GM12864 (cell line): ENCODE measurements around the gene UCP3.

Source experiments
- DNase-seq: peaks from one replicate; pipeline ENCODE4 v3.0.0-alpha.2; 2011; ENCODE audit warnings: low read depth
- H3K4me3 ChIP-seq: 2 replicates; pipeline ENCODE4 v1.5.1; 2011; ENCODE audit warnings: mild to moderate bottlenecking, low read depth, low read length, control low read depth
- TF ChIP-seq, protein P1 (sequence below): IDR thresholded peaks from 2 replicates; pipeline ENCODE4 v1.5.1; 2011; ENCODE audit warnings: low read depth, mild to moderate bottlenecking, moderate library complexity, low read length, control low read depth, inconsistent platforms; ENCODE audit errors: missing control alignments

The UCP3 gene

GRCh38 chr11:74019104-74019738 is 10.3 kb upstream of the UCP3 start:
- TF ChIP-seq, protein P1, sequence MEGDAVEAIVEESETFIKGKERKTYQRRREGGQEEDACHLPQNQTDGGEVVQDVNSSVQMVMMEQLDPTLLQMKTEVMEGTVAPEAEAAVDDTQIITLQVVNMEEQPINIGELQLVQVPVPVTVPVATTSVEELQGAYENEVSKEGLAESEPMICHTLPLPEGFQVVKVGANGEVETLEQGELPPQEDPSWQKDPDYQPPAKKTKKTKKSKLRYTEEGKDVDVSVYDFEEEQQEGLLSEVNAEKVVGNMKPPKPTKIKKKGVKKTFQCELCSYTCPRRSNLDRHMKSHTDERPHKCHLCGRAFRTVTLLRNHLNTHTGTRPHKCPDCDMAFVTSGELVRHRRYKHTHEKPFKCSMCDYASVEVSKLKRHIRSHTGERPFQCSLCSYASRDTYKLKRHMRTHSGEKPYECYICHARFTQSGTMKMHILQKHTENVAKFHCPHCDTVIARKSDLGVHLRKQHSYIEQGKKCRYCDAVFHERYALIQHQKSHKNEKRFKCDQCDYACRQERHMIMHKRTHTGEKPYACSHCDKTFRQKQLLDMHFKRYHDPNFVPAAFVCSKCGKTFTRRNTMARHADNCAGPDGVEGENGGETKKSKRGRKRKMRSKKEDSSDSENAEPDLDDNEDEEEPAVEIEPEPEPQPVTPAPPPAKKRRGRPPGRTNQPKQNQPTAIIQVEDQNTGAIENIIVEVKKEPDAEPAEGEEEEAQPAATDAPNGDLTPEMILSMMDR = no peak
- no peak overlapping the region for H3K4me3 ChIP-seq
- no peak for DNase-seq

GRCh38 chr11:74018331-74019005 is 9.6 kb upstream of the UCP3 start:
- no peak overlapping the region for H3K4me3 ChIP-seq
- DNase-seq = no peak
- TF ChIP-seq, protein P1 = no peak

GRCh38 chr11:74017631-74018030 is 8.7 kb upstream of the UCP3 start:
- TF ChIP-seq, protein P1 = no peak
- DNase-seq = no peak
- H3K4me3 ChIP-seq = no peak overlapping the region

DNA sequence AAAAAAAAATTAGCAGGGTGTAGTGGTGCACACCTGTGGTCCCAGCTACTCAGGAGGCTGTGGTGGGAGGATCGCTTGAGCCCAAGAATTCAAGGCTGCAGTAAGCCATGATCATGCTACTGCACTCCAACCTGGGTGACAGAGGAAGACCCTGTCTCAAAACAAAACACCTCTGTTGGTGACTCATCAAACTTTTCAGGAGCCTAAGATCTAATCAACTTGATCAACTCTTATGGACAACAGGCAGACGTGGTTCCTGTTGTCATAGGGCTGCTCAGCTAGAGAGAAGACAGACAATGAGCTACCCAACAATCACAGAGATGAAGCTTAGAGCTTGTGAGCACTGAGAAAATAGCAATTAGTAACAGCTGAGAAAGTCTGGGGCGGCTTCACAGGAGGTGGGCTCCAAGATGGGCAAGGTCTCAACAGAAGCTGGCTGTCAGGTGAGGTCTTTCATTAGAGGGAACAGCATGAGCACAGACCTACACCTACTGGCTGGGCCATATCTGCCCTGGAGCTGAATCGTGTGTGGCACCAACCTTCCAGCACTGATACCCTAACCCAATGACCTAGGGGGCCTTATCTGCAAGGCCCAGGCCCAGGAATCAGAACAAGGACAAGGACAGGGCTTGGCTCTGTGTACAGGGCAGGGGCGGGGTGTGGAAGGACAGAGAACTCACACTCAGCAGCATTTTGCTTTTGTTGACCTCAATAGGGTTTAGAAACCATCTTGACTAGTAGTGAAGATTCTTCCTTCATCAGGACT is 7.2 kb upstream of the UCP3 start:
- no peak for DNase-seq
- TF ChIP-seq, protein P1 = no peak

DNA sequence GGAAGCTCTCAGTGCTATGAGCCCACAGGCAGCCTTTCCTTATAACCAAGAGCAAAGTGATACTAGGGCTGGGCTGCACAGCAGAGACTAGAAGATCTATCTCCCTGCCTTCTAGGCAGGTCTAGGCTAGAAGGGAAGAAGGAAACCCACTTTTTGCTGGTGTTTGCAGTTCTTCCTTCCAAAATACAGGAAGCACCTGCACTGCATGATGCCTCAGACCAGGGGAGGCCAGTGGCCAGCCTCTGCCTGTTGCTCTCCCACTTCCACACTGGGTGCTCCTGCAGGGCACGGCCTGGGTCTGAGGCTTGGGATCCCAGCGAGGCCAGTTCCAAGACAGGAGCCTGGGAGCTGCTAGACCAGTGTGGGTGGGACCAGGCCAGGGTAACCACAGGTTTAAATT is 6.0 kb upstream of the UCP3 start:
- no peak for DNase-seq
- TF ChIP-seq, protein P1 = no peak
- no peak overlapping the region for H3K4me3 ChIP-seq

More for the DNA sequence above, 7.2 kb upstream of the UCP3 start:
- H3K4me3 ChIP-seq = no peak overlapping the region

DNA sequence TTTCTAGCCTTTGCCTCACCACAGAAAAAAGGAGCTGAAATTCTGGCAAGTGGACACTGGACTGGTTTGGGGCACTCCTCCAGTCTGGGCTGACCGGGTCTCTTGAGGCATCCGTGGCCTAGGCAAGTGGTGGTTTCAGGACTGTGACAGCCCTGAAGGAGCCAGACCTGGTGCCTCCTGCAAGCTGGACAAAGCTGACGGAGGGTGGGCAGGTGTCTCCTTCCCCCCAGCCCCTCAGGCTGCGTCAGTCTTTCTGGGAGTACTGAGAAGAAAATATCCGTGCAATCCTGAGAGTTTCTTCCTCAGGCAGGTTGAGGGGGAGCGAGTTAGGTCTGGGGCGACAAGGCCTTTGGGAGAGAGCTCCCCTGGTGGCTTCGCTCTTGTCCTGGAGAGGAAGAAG is 4.3 kb upstream of the UCP3 start:
- no peak for DNase-seq
- TF ChIP-seq, protein P1 = no peak
- no peak overlapping the region for H3K4me3 ChIP-seq
